Gastroesophageal sphincter (tissue), 4 donors: ENCODE data around the gene SRP14. TPM values are rescaled to one million over a fixed set of nuclear protein-coding genes. Genes with fewer than 3 reads are reported as not detected.
"Not testable (repeated sequence)": the region's sequence is repeated elsewhere in the genome, so short reads cannot be mapped to it uniquely, and the experiment has no call there.

Source experiments
- ATAC-seq: fragments of 150-250 bp; one replicate; pipeline ENCODE4 v1.9.1; 2016; ENCODE audit warnings: mild to moderate bottlenecking, moderate library complexity
- H3K27ac ChIP-seq, 4 donors: fragments of 200-600 bp; sonication (generic) in 3 of 4; 1 replicate in 3 of 4; 2 replicates in 1 of 4; pipeline ENCODE4 v1.5.1; 2016 to 2019
- H3K27me3 ChIP-seq: fragments of 200-600 bp; sonication (generic); one replicate; pipeline ENCODE4 v1.5.1; 2019
- H3K36me3 ChIP-seq, 2 donors: fragments of 200-600 bp; sonication (generic); one replicate each; pipeline ENCODE4 v1.5.1; 2019; ENCODE audit warnings: control low read depth in 1 of 2
- H3K4me1 ChIP-seq, 3 donors: fragments of 200-600 bp; sonication (generic); 1 replicate in 2 of 3; 2 replicates in 1 of 3; pipeline ENCODE4 v1.5.1; 2016 to 2019; ENCODE audit warnings: control low read depth in 2 of 3
- H3K4me3 ChIP-seq, 2 donors: fragments of 200-600 bp; sonication (generic); one replicate each; pipeline ENCODE4 v1.5.1; 2019; ENCODE audit warnings: mild to moderate bottlenecking in 1 of 2, moderate library complexity in 1 of 2
- H3K9me3 ChIP-seq, 3 donors: fragments of 200-600 bp; sonication (generic); one replicate each; pipeline ENCODE4 v1.5.1; 2017 to 2019; ENCODE audit warnings: control low read depth in 2 of 3
- EP300 ChIP-seq: sonication (generic); formaldehyde crosslinking; IDR thresholded peaks from one replicate; pipeline ENCODE4 v1.6.1; 2017; ENCODE audit warnings: antibody characterized with exemption, mild to moderate bottlenecking
- POLR2A ChIP-seq, 2 donors: fragments of 450-650 bp; IDR thresholded peaks; one replicate each; pipeline ENCODE4 v1.6.1; 2017; ENCODE audit warnings: antibody characterized with exemption in 2 of 2, mild to moderate bottlenecking in 2 of 2, moderate library complexity in 1 of 2
- POLR2AphosphoS5 ChIP-seq: sonication (generic); formaldehyde crosslinking; IDR thresholded peaks from one replicate; pipeline ENCODE4 v1.6.1; 2017; ENCODE audit warnings: antibody characterized with exemption
- WGBS, 2 donors: methylation state at CpG; one replicate each; pipeline ENCODE4 v1.1.5; 2018; ENCODE audit warnings: low coverage in 1 of 2; 5-methylcytosine and 5-hydroxymethylcytosine counted together
- total RNA-seq, 4 donors: library from RNA; depleted of rRNA; stranded (reverse); fragments of >200 nt; gene quantifications; one replicate each; pipeline ENCODE4 v1.1.0, GENCODE V29; 2016
- TF ChIP-seq, protein P1 (sequence below), 4 experiments: fragments of 200-600 bp in 2 of 4; fragments of 450-650 bp in 2 of 4; sonication (generic) in 1 of 4; IDR thresholded peaks; one replicate each; pipeline ENCODE4 v1.5.1; 2017 to 2019; ENCODE audit warnings: antibody characterized with exemption in 4 of 4, mild to moderate bottlenecking in 2 of 4, moderate library complexity in 2 of 4

The SRP14 gene
- total RNA-seq, 4 donors from 2014 or later = 290 to 425 (median 324) TPM

DNA sequence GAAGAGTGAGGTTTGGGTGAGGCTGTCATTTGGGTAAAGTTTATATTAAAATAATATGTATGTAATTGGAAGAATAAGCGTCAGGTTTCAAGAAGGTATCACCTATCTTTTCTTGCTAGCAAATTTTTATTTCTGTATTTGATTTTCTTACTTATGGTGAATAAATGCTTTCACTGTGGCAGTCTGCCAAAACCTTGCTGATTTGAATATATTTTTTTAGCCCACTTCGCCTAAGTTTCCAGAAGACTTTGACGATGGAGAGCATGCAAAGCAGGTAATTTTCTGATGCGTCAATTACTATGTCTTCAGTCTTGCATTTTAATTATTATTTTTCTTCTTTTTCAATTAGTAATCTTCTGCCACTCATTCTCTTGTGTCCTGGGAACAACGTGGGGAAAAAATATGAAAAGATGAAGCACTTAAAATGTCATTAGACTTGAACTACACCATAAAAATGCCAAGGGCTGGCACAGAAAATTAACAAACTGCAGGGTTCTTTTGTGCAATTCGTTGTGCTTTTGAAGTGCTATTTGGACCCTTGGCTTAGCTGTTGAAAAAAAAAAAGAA is 40.4 kb downstream of the SRP14 start:
- no peak for ATAC-seq
- Histone ChIP-seq H3K27me3 (no peaks in the 10 kb centered on the region), H3K4me3 (no peak overlapping the region), H3K27ac (no peak overlapping the region), H3K9me3 (no peaks in the 10 kb centered on the region), H3K36me3 (peaks cover 4 to 95% of the 10 kb centered on the region in 2 donors), H3K4me1 (no peaks in the 10 kb centered on the region)
- 58 to 64% methylated on average over 6 of the region's 6 CpGs for WGBS, 2 donors
- TF ChIP-seq EP300 (no peak), POLR2A (IDR thresholded peaks at IDR 0.05) (no peak), POLR2AphosphoS5 (no peak)
- TF ChIP-seq, protein P1, sequence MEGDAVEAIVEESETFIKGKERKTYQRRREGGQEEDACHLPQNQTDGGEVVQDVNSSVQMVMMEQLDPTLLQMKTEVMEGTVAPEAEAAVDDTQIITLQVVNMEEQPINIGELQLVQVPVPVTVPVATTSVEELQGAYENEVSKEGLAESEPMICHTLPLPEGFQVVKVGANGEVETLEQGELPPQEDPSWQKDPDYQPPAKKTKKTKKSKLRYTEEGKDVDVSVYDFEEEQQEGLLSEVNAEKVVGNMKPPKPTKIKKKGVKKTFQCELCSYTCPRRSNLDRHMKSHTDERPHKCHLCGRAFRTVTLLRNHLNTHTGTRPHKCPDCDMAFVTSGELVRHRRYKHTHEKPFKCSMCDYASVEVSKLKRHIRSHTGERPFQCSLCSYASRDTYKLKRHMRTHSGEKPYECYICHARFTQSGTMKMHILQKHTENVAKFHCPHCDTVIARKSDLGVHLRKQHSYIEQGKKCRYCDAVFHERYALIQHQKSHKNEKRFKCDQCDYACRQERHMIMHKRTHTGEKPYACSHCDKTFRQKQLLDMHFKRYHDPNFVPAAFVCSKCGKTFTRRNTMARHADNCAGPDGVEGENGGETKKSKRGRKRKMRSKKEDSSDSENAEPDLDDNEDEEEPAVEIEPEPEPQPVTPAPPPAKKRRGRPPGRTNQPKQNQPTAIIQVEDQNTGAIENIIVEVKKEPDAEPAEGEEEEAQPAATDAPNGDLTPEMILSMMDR (IDR thresholded peaks at IDR 0.05) = no peak

DNA sequence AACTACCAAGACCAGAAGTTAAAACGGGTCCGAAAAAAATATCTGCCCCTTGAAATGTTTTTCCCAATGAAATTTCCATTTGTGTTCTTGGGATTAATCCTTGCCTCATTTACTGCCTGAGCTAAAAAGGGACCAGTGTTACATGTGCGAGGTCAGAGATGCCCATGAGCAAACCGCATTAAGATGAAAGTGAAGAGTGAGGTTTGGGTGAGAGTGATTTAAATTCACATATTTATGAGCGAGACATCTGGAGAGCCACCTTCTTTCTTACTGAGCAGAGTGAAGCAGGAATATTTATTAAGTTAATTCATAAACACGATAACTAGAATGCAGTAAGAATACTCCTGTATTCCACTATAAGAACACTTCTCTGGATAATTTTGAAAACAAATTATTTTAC is 41.3 kb downstream of the SRP14 start:
- no peak overlapping the region for H3K27ac ChIP-seq
- H3K27me3 ChIP-seq = no peaks in the 10 kb centered on the region
- H3K4me3 ChIP-seq = no peak overlapping the region
- peaks cover 4 to 95% of the 10 kb centered on the region in 2 donors for H3K36me3 ChIP-seq
- TF ChIP-seq EP300 = no peak
- TF ChIP-seq POLR2AphosphoS5 = no peak
- TF ChIP-seq, protein P1 (IDR thresholded peaks at IDR 0.05) = no peak
- no peak for TF ChIP-seq POLR2A (IDR thresholded peaks at IDR 0.05)
- no peak for ATAC-seq
- H3K4me1 ChIP-seq = no peaks in the 10 kb centered on the region
- H3K9me3 ChIP-seq = no peaks in the 10 kb centered on the region
- WGBS, 2 donors = 86 to 98% methylated on average over 5 to 6 of the region's 6 CpGs

DNA sequence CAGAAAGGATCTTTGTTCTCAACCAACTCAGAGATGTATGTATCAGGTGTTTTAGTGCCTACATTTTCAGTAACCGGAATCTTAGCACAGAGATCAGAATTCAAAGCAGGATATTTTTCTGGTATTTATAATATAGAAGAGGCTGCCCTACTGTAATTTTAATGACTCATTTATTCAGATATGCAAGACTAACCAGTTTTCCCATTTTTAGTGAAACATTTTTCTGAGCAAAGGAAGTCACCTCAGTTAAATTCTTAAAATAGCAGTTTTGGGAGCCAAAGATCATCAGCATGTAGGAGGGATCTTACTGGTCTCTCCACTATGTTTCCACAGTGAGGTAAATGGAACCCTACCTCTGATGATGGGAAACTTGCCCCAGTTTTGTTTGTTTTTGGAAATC is 42.0 kb downstream of the SRP14 start:
- no peaks in the 10 kb centered on the region for H3K27me3 ChIP-seq
- no peak for ATAC-seq
- no peaks in the 10 kb centered on the region for H3K9me3 ChIP-seq
- peaks cover 4 to 95% of the 10 kb centered on the region in 2 donors for H3K36me3 ChIP-seq
- TF ChIP-seq POLR2A (IDR thresholded peaks at IDR 0.05) = no peak
- TF ChIP-seq, protein P1 (IDR thresholded peaks at IDR 0.05) = no peak
- TF ChIP-seq EP300 = no peak
- no peak for TF ChIP-seq POLR2AphosphoS5
- WGBS, 2 donors = 100% methylated on average over 1 of the region's 1 CpG
- no peaks in the 10 kb centered on the region for H3K4me1 ChIP-seq
- no peak overlapping the region for H3K27ac ChIP-seq
- no peak overlapping the region for H3K4me3 ChIP-seq

DNA sequence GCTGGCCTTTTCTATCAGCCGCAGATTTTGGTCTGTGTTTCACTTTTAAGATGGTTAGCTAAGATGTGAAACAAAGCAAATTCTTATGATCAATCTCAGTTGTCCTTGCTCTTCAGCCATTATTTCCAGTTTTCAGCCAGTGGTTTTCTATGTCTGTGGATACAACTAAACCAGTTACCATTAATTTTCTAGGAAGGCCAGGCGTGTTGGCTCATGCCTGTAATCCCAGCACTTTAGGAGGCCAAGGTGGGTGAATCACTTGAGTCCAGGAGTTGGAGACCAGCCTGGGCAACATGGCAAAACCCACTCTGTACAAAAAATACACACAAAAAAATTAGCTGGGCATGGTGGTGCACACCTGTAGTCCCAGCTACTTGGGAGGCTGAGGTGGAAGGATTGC is 42.8 kb downstream of the SRP14 start:
- H3K4me3 ChIP-seq, H3K27ac ChIP-seq, ATAC-seq, H3K9me3 ChIP-seq, H3K4me1 ChIP-seq, H3K27me3 ChIP-seq: not testable (repeated sequence)
- WGBS, 2 donors = 90% methylated on average over 2 of the region's 2 CpGs; no CpG with 5 or more reads in 1 of the 2 donors
- H3K36me3 ChIP-seq = peaks cover 2 to 95% of the 10 kb centered on the region in 2 donors

DNA sequence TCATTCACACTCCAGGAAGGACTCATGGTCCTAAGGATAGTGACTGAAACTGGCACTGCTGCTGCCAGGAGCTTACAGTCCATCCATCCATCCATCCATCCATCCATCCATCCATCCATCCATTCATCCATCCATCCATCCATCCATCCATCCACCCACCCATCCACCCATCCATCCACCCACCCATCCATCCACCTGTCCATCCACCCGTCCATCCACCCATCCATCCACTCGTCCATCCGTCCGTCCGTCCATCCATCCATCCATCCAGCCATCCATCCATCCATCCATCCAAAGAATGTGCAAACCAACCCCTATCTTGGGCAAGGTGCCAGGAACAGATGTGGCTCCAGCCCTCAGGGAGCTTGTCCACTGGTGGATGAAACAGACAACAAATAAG is 46.0 kb downstream of the SRP14 start:
- H3K27ac ChIP-seq, H3K4me1 ChIP-seq, H3K4me3 ChIP-seq, H3K9me3 ChIP-seq, H3K27me3 ChIP-seq, ATAC-seq: not testable (repeated sequence)
- H3K36me3 ChIP-seq = peaks cover 8 to 100% of the 10 kb centered on the region in 2 donors
- WGBS, 2 donors = 95% methylated on average over 5 of the region's 5 CpGs; no CpG with 5 or more reads in 1 of the 2 donors

DNA sequence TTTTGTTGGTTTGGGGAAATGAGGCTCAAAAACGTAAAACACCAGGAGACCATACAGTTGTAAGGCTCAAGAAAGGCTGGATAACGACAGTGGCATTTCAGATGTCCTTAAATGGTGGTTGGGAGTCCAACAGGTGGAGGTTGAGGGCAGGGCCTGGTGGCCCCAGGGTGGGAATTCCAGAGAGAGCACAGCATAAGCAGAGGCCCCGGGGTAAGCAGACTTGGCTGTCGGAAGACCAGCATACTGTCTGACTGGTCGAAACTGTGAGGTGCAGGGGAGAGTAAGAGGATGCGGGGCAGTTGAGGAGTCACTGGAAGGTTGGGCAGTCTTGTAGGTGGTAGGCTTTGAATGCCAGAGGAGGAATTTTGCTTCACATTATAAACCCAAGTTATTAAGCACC is 48.3 kb downstream of the SRP14 start:
- no peak for ATAC-seq
- 67 to 89% methylated on average over 4 to 5 of the region's 6 CpGs for WGBS, 2 donors
- no peak for TF ChIP-seq POLR2A (IDR thresholded peaks at IDR 0.05)
- TF ChIP-seq POLR2AphosphoS5 = no peak
- no peak for TF ChIP-seq EP300
- TF ChIP-seq, protein P1 (IDR thresholded peaks at IDR 0.05) = no peak
- Histone ChIP-seq H3K4me3 (no peak overlapping the region), H3K27me3 (no peaks in the 10 kb centered on the region), H3K27ac (no peak overlapping the region), H3K4me1 (no peaks in the 10 kb centered on the region), H3K9me3 (no peaks in the 10 kb centered on the region), H3K36me3 (peaks cover 8 to 98% of the 10 kb centered on the region in 2 donors)
